GM12878 (cell line): ENCODE measurements around the gene POLR2L. TPM values are rescaled to one million over a fixed set of nuclear protein-coding genes. Genes with fewer than 3 reads are reported as not detected.
A peak's percentile ranks its signal among the peaks of the same experiment; 100 is the strongest.

Source experiments
- BACH1 ChIP-seq: fragments of 450-650 bp; IDR thresholded peaks from 2 replicates; pipeline ENCODE4 v1.6.1; 2017; ENCODE audit warnings: mild to moderate bottlenecking, borderline replicate concordance
- CBX3 ChIP-seq: fragments of 200-600 bp; sonication (generic); IDR thresholded peaks from 2 replicates; pipeline ENCODE4 v1.6.1; 2016; ENCODE audit warnings: low read depth, borderline replicate concordance
- CHD1 ChIP-seq: IDR thresholded peaks from 2 replicates; pipeline ENCODE4 v1.6.1; 2012; ENCODE audit warnings: low read depth, low read length, improper control_type of control experiment
- CHD2 ChIP-seq: IDR thresholded peaks from 2 replicates; pipeline ENCODE4 v1.6.1; 2011; ENCODE audit warnings: low read depth, low read length, improper control_type of control experiment, borderline replicate concordance
- DPF2 ChIP-seq: fragments of 450-650 bp; IDR thresholded peaks from 2 replicates; pipeline ENCODE4 v1.6.1; 2017; ENCODE audit warnings: mild to moderate bottlenecking
- EED ChIP-seq: sonication (generic); IDR thresholded peaks from 2 replicates; pipeline ENCODE4 v1.6.1; 2016; ENCODE audit warnings: antibody characterized with exemption, low read depth
- IKZF1 ChIP-seq: fragments of 450-650 bp; conservative IDR thresholded peaks from 2 replicates; pipeline ENCODE4 v1.6.1; 2017; ENCODE audit warnings: antibody characterized with exemption, mild to moderate bottlenecking
- KDM1A ChIP-seq: fragments of 200-600 bp; sonication (generic); IDR thresholded peaks from 2 replicates; pipeline ENCODE4 v1.6.1; 2016; ENCODE audit warnings: borderline replicate concordance
- MAX ChIP-seq: IDR thresholded peaks from 2 replicates; pipeline ENCODE4 v1.6.1; 2012; ENCODE audit warnings: low read depth, low read length, improper control_type of control experiment
- MTA2 ChIP-seq: fragments of 450-650 bp; IDR thresholded peaks from 2 replicates; pipeline ENCODE4 v1.6.1; 2016; ENCODE audit warnings: low read depth, mild to moderate bottlenecking, moderate library complexity
- MTA3 ChIP-seq: IDR thresholded peaks from 2 replicates; pipeline ENCODE4 v1.6.1; 2012; ENCODE audit warnings: low read length, inconsistent platforms, borderline replicate concordance
- NFYB ChIP-seq: IDR thresholded peaks from 2 replicates; pipeline ENCODE4 v1.6.1; 2011; ENCODE audit warnings: low read depth, mild to moderate bottlenecking, low read length, improper control_type of control experiment, moderate library complexity; ENCODE audit not compliant: insufficient read depth
- NR2F1 ChIP-seq: fragments of 450-650 bp; conservative IDR thresholded peaks from 2 replicates; pipeline ENCODE4 v1.6.1; 2017; ENCODE audit warnings: mild to moderate bottlenecking
- POLR2AphosphoS5 ChIP-seq: IDR thresholded peaks from 2 replicates; pipeline ENCODE4 v1.6.1; 2011; ENCODE audit warnings: mild to moderate bottlenecking, low read length, inconsistent platforms
- POU2F2 ChIP-seq: IDR thresholded peaks from 3 replicates; pipeline ENCODE4 v1.6.1; 2011; ENCODE audit warnings: low read depth, mild to moderate bottlenecking, low read length, borderline replicate concordance
- RAD21 ChIP-seq: IDR thresholded peaks from 2 replicates; pipeline ENCODE4 v1.6.1; 2011; ENCODE audit warnings: mild to moderate bottlenecking, low read depth, low read length, moderate library complexity; ENCODE audit not compliant: insufficient read depth
- RB1 ChIP-seq: fragments of 450-650 bp; formaldehyde crosslinking; IDR thresholded peaks from 2 replicates; pipeline ENCODE4 v1.6.1; 2017; ENCODE audit warnings: mild to moderate bottlenecking, borderline replicate concordance
- RFX5 ChIP-seq: IDR thresholded peaks from 2 replicates; pipeline ENCODE4 v1.6.1; 2011; ENCODE audit warnings: low read depth, low read length, improper control_type of control experiment
- SMAD1 ChIP-seq: fragments of 450-650 bp; IDR thresholded peaks from 2 replicates; pipeline ENCODE4 v1.6.1; 2018; ENCODE audit warnings: mild to moderate bottlenecking, low read depth; ENCODE audit not compliant: partially characterized antibody
- SP1 ChIP-seq: IDR thresholded peaks from one replicate; pipeline ENCODE4 v1.6.1; 2011; ENCODE audit warnings: low read depth, low read length
- SPI1 ChIP-seq: IDR thresholded peaks from 2 replicates; pipeline ENCODE4 v1.6.1; 2011; ENCODE audit warnings: low read depth, mild to moderate bottlenecking, low read length, moderate library complexity, borderline replicate concordance; ENCODE audit not compliant: insufficient read depth
- SRF ChIP-seq, 2 experiments: IDR thresholded peaks; 2 replicates each; pipeline ENCODE4 v1.6.1; 2011; ENCODE audit warnings: low read depth in 2 of 2, low read length in 2 of 2, mild to moderate bottlenecking in 1 of 2, moderate library complexity in 1 of 2
- YBX1 ChIP-seq: fragments of 450-650 bp; IDR thresholded peaks from 2 replicates; pipeline ENCODE4 v1.6.1; 2016; ENCODE audit warnings: antibody characterized with exemption
- ZNF622 ChIP-seq: fragments of 450-650 bp; IDR thresholded peaks from 2 replicates; pipeline ENCODE4 v1.6.1; 2017; ENCODE audit warnings: mild to moderate bottlenecking, inconsistent platforms
- polyA plus RNA-seq, 11 experiments: library from polyadenylated mRNA; depleted of rRNA in 4 of 11; unstranded in 6 of 11; stranded (reverse) in 5 of 11; fragments of >200 nt; fragmentation: Nextera tagmentation in 4 of 11; fragmentation: Illumina TruSeq in 1 of 11; extraction: Ambion mirVana in 4 of 11; extraction: Trizol in 1 of 11; gene quantifications; 1 replicate in 1 of 11; 2 replicates in 10 of 11; pipeline versions ENCODE4 v1.2.1 to v1.2.3, GENCODE V29; 2011 to 2016; ENCODE audit warnings: inconsistent platforms in 2 of 11, missing spikeins in 2 of 11, low read depth in 1 of 11
- total RNA-seq, 4 experiments: library from RNA; depleted of rRNA in 3 of 4; stranded (reverse); fragments of >200 nt in 3 of 4; fragmentation: Illumina TruSeq in 1 of 4; extraction: Trizol in 1 of 4; gene quantifications; 2 replicates each; pipeline versions ENCODE4 v1.2.1 to v1.2.3, GENCODE V29; 2013 to 2021
- TF ChIP-seq, protein P1 (sequence below): fragments of 450-650 bp; IDR thresholded peaks from 2 replicates; pipeline ENCODE4 v1.6.1; 2017; ENCODE audit warnings: low read depth, mild to moderate bottlenecking, moderate library complexity
- TF ChIP-seq, protein P2 (sequence below): IDR thresholded peaks from 2 replicates; pipeline ENCODE4 v1.6.1; 2011; ENCODE audit warnings: borderline replicate concordance, low read depth, mild to moderate bottlenecking, moderate library complexity, low read length; ENCODE audit not compliant: insufficient read depth, poor library complexity, severe bottlenecking
- TF ChIP-seq, protein P3 (sequence below): fragments of 450-650 bp; conservative IDR thresholded peaks from 2 replicates; pipeline ENCODE4 v1.6.1; 2017; ENCODE audit warnings: mild to moderate bottlenecking, moderate library complexity

The POLR2L gene
- total and polyA plus RNA-seq, 10 of the 15 experiments (the other 5 are each of a cell fraction or from before 2014, with no cell fraction given), result 23.1 to 497 (median 125) TPM

GRCh38 chr11:833114-833791 is 9.1 kb downstream of the POLR2L start (continued):
- TF ChIP-seq, protein P1, sequence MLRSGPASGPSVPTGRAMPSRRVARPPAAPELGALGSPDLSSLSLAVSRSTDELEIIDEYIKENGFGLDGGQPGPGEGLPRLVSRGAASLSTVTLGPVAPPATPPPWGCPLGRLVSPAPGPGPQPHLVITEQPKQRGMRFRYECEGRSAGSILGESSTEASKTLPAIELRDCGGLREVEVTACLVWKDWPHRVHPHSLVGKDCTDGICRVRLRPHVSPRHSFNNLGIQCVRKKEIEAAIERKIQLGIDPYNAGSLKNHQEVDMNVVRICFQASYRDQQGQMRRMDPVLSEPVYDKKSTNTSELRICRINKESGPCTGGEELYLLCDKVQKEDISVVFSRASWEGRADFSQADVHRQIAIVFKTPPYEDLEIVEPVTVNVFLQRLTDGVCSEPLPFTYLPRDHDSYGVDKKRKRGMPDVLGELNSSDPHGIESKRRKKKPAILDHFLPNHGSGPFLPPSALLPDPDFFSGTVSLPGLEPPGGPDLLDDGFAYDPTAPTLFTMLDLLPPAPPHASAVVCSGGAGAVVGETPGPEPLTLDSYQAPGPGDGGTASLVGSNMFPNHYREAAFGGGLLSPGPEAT, result no peak
- TF ChIP-seq MTA3 (no peak), NR2F1 (peak; percentile 55), RAD21 (no peak), DPF2 (peak; percentile 54), SMAD1 (no peak), SP1 (no peak), YBX1 (no peak), BACH1 (no peak), POU2F2 (no peak), CHD2 (no peak), CHD1 (no peak), SPI1 (no peak), POLR2AphosphoS5 (no peak), KDM1A (no peak), RB1 (no peak), ZNF622 (no peak), CBX3 (no peak), MAX (no peak), RFX5 (no peak), EED (no peak), IKZF1 (peak; percentile 34; the same call in 1 of the 2 replicates), SRF (IDR thresholded peaks at IDR 0.05; ENCODE audit: low read depth in 2 of 2, low read length in 2 of 2) (no peak), NFYB (no peak), MTA2 (no peak)
- TF ChIP-seq, protein P2, sequence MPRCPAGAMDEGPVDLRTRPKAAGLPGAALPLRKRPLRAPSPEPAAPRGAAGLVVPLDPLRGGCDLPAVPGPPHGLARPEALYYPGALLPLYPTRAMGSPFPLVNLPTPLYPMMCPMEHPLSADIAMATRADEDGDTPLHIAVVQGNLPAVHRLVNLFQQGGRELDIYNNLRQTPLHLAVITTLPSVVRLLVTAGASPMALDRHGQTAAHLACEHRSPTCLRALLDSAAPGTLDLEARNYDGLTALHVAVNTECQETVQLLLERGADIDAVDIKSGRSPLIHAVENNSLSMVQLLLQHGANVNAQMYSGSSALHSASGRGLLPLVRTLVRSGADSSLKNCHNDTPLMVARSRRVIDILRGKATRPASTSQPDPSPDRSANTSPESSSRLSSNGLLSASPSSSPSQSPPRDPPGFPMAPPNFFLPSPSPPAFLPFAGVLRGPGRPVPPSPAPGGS, result no peak
- TF ChIP-seq, protein P3, sequence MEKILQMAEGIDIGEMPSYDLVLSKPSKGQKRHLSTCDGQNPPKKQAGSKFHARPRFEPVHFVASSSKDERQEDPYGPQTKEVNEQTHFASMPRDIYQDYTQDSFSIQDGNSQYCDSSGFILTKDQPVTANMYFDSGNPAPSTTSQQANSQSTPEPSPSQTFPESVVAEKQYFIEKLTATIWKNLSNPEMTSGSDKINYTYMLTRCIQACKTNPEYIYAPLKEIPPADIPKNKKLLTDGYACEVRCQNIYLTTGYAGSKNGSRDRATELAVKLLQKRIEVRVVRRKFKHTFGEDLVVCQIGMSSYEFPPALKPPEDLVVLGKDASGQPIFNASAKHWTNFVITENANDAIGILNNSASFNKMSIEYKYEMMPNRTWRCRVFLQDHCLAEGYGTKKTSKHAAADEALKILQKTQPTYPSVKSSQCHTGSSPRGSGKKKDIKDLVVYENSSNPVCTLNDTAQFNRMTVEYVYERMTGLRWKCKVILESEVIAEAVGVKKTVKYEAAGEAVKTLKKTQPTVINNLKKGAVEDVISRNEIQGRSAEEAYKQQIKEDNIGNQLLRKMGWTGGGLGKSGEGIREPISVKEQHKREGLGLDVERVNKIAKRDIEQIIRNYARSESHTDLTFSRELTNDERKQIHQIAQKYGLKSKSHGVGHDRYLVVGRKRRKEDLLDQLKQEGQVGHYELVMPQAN, result 0 out of 2 replicates have a peak, but pooled peaks have one; percentile 48
